Upper lobe of right lung (tissue), 1 donor: Measurements from ENCODE around the gene BTBD2. TPM values are rescaled to one million over a fixed set of nuclear protein-coding genes. Genes with fewer than 3 reads are reported as not detected.

ENCODE experiments used
- ATAC-seq: fragments of 200-7000 bp; cut with Tn5 transposase; one replicate; pipeline ENCODE4 v1.9.1; 2020; ENCODE audit warnings: mild to moderate bottlenecking, moderate library complexity
- DNase-seq: peaks from one replicate; pipeline ENCODE4 v3.0.0-alpha.2; 2020
- H3K27ac ChIP-seq: fragments of 200-600 bp; one replicate; pipeline ENCODE4 v1.8.0; 2022
- H3K27me3 ChIP-seq: fragments of 200-600 bp; one replicate; pipeline ENCODE4 v1.8.0; 2022; ENCODE audit warnings: mild to moderate bottlenecking
- H3K36me3 ChIP-seq: fragments of 200-600 bp; one replicate; pipeline ENCODE4 v1.8.0; 2022
- H3K4me1 ChIP-seq: fragments of 200-600 bp; one replicate; pipeline ENCODE4 v1.8.0; 2022
- H3K4me3 ChIP-seq: fragments of 200-600 bp; one replicate; pipeline ENCODE4 v1.8.0; 2022; ENCODE audit warnings: mild to moderate bottlenecking
- H3K9me3 ChIP-seq: fragments of 200-600 bp; one replicate; pipeline ENCODE4 v1.8.0; 2022
- CTCF ChIP-seq: fragments of 200-600 bp; IDR thresholded peaks from one replicate; pipeline ENCODE4 v1.8.0; 2022; ENCODE audit warnings: antibody characterized with exemption
- intact Hi-C: fragments of 100-400 bp; cut with DNase I; formaldehyde crosslinking; loops from one replicate; pipeline ENCODE4 v1.11.0; 2022
- long read RNA-seq: library from polyadenylated mRNA; unstranded; transcript quantifications from one replicate; pipeline ENCODE4 v2.0.0, GENCODE V29; 2021
- total RNA-seq: library from RNA; stranded (reverse); fragmentation: NEBNext Ultra II Directional; extraction: Animal tissue kit (Norgen Biotek cat#: 25700); gene quantifications from one replicate; pipeline ENCODE4 v1.2.1, GENCODE V29; 2021
- donor health status: DM: no; HTN: yes; CAD: no; lungs with severe emphysema.

BTBD2 gene
- 56.5 TPM for total RNA-seq
- long read RNA-seq, transcript BTBD2-201 (9 exons, 2,649 nt), result major isoform, 61 of 121 reads
- long read RNA-seq, partial matches to known transcripts, result 40 of 121 reads
- long read RNA-seq, other reads (novel, unspliced or antisense), result 19 of 121 reads

DNA sequence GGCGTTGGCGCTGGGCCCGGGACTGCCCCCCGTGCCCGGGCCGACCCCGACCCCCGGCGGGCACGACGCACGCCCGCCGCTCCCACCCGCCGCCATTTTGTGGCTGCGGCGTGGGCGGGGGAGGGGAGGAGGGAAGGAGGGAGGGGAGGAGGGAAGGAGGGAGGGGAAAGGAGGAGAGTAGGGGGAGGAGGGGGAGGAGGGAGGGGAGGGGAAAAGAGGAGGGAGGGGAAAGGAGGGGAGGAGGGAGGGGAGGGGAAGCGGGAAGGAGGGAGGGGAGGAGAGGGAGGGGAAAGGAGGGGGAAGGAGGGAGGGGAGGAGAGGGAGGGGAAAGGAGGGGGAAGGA, at the start of gene BTBD2:
Gene BTBD2, minus strand, starts transcription at position 107 of the 343 bp plus-strand sequence. Its CDS starts 11 bp downstream, at position 96.
- H3K27me3 ChIP-seq, result no peaks in the 10 kb centered on the region
- peak within 1 kb of the TSS; percentile 47 for H3K27ac ChIP-seq
- intact Hi-C loops, result loop anchor here (5.0 kb wide), 1 partner anchor 52 kb away; no protein-coding TSS in a partner anchor
- H3K4me1 ChIP-seq, result peaks cover 5% of the 10 kb centered on the region
- H3K9me3 ChIP-seq, result no peaks in the 10 kb centered on the region
- H3K36me3 ChIP-seq, result no peaks in the 10 kb centered on the region
- DNase-seq (no peak), ATAC-seq (peak; percentile 45)
- peak within 1 kb of the TSS; percentile 59 for H3K4me3 ChIP-seq
- no peak for TF ChIP-seq CTCF

DNA sequence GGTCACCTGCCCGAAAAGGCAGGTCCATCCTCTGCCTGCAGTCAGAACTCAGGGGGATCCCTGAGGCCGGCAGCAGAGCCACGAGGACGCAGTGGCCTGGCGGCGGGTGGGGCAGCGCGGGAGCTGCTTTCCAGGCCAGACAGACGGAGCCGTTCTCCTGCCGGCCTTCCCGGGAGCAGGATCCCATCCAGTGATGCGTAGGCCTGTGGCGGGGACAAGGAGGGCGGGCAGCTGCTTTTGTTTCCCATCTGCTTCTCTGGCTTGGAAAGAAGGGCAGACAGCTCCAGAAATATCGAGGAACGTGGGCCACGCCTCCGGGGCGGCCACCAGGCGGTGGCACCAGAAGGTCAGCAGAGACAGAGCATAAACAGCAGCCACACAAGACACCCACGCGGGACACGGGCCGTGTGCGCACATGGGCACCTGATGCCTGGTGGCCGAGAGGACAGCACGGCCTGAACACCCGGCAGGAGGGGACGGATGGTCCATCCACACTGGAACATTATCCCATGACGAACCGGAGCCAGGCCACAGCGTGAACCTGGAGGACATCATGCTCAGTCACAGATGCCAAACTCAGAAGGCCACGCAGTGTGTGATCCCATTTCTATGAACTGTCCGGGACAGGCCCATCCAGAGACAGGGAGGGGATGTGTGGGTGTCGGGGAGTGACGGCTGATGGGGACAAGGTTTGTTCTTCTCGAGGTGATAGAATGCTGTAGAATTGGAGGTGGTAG, 49.4 kb upstream of the BTBD2 start:
- Histone ChIP-seq H3K9me3 (no peaks in the 10 kb centered on the region), H3K4me3 (no peak overlapping the region), H3K36me3 (no peaks in the 10 kb centered on the region), H3K27me3 (no peaks in the 10 kb centered on the region), H3K27ac (peak overlapping the region; percentile 61), H3K4me1 (peaks cover 28% of the 10 kb centered on the region)
- DNase-seq (no peak), ATAC-seq (no peak)
- TF ChIP-seq CTCF, result no peak
- intact Hi-C loops, result loop anchor here (5.0 kb wide), 1 partner anchor 48 kb away; the partner anchor contains the start of gene BTBD2

GRCh38 chr19:2064395-2064787, 48.9 kb upstream of the BTBD2 start:
- TF ChIP-seq CTCF, result no peak
- intact Hi-C loops, result no loop called here
- no peaks in the 10 kb centered on the region for H3K9me3 ChIP-seq
- H3K4me3 ChIP-seq, result no peak overlapping the region
- H3K36me3 ChIP-seq, result no peaks in the 10 kb centered on the region
- H3K4me1 ChIP-seq, result peaks cover 31% of the 10 kb centered on the region
- DNase-seq (no peak), ATAC-seq (no peak)
- no peaks in the 10 kb centered on the region for H3K27me3 ChIP-seq
- H3K27ac ChIP-seq, result peak overlapping the region; percentile 61

DNA sequence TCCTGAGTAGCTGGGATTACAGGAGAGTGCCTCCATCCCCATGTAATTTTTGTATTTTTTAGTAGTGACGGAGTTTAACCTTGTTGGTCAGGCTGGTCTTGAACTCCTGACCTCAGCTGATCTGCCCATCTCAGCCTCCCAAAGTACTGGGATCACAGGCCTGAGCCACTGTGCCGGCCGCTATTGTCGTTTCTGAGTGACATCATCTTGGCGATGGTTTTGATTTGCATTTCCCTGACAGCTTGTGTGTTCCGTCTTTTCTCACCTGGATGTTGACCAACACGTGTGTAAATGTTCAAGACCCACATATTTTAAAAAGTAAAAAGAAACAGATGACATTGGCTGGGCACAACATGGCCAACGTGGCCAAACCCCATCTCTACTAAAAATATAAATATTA, 48.3 kb upstream of the BTBD2 start:
- no peak for DNase-seq
- TF ChIP-seq CTCF, result no peak
- H3K27me3 ChIP-seq, result no peaks in the 10 kb centered on the region
- no peak overlapping the region for H3K4me3 ChIP-seq
- intact Hi-C loops, result no loop called here
- no peaks in the 10 kb centered on the region for H3K9me3 ChIP-seq
- H3K36me3 ChIP-seq, result no peaks in the 10 kb centered on the region
- H3K27ac ChIP-seq, result peak overlapping the region; percentile 61
- peaks cover 34% of the 10 kb centered on the region for H3K4me1 ChIP-seq
- no peak for ATAC-seq

DNA sequence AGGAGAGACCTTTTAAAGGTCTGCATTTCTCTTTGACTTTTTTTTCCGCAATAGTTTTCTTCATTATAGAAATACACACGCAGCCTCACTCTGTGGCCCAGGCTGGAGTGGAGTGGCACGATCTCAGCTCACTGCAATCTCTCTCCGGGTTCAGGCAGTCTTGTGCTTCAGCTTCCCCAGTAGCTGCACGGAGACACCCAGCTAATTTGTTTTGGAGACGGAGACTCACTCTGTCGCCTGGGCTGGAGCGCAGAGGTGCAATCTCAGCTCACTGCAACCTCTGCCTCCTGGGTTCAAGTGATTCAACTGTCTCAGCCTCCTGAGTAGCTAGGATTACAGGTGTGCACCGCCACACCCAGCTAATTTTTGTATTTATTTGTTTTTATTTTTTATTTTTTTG, 47.3 kb upstream of the BTBD2 start:
- H3K36me3 ChIP-seq, result no peaks in the 10 kb centered on the region
- DNase-seq (no peak), ATAC-seq (no peak)
- no peaks in the 10 kb centered on the region for H3K9me3 ChIP-seq
- no peak for TF ChIP-seq CTCF
- H3K4me3 ChIP-seq, result no peak overlapping the region
- no peaks in the 10 kb centered on the region for H3K27me3 ChIP-seq
- intact Hi-C loops, result no loop called here
- H3K27ac ChIP-seq, result no peak overlapping the region
- H3K4me1 ChIP-seq, result peaks cover 44% of the 10 kb centered on the region
